Neuronal stem cell (in vitro differentiated cells): ENCODE data around the gene PLVAP.
"Not testable (repeated sequence)": the region's sequence is repeated elsewhere in the genome, so short reads cannot be mapped to it uniquely, and the experiment has no call there.

Source experiments
- DNase-seq: peaks from one replicate; pipeline ENCODE4 v3.0.0-alpha.2; 2013; ENCODE audit warnings: low spot score
- H2AFZ ChIP-seq: one replicate; pipeline ENCODE4 v1.6.1; 2013; ENCODE audit warnings: mild to moderate bottlenecking, low read length, inconsistent platforms
- H2AK5ac ChIP-seq: 2 replicates; pipeline ENCODE4 v1.6.1; 2013; ENCODE audit warnings: low read depth, mild to moderate bottlenecking, inconsistent platforms, low read length, moderate library complexity, mixed read lengths
- H2BK120ac ChIP-seq: 2 replicates; pipeline ENCODE4 v1.6.1; 2013; ENCODE audit warnings: low read depth, mild to moderate bottlenecking, inconsistent platforms, low read length, moderate library complexity, mixed read lengths
- H2BK12ac ChIP-seq: one replicate; pipeline ENCODE4 v1.6.1; 2013; ENCODE audit warnings: low read length, inconsistent platforms
- H2BK15ac ChIP-seq: 2 replicates; pipeline ENCODE4 v1.6.1; 2013; ENCODE audit warnings: mild to moderate bottlenecking, low read length, inconsistent platforms, mixed read lengths
- H2BK5ac ChIP-seq: one replicate; pipeline ENCODE4 v1.6.1; 2013; ENCODE audit warnings: inconsistent platforms, mild to moderate bottlenecking, low read length, moderate library complexity
- H3K14ac ChIP-seq: one replicate; pipeline ENCODE4 v1.6.1; 2013; ENCODE audit warnings: low read length, inconsistent platforms
- H3K18ac ChIP-seq: 2 replicates; pipeline ENCODE4 v1.6.1; 2013; ENCODE audit warnings: low read length, inconsistent platforms
- H3K23ac ChIP-seq: 2 replicates; pipeline ENCODE4 v1.6.1; 2013; ENCODE audit warnings: low read depth, mild to moderate bottlenecking, mixed read lengths, low read length, inconsistent platforms; ENCODE audit not compliant: poor library complexity
- H3K27ac ChIP-seq: replicated peaks from 3 replicates; pipeline ENCODE4 v1.5.1; 2013; ENCODE audit warnings: low read length, inconsistent platforms
- H3K27me3 ChIP-seq, 3 experiments: 2 replicates each; pipeline ENCODE4 v1.6.1; 2013; ENCODE audit warnings: low read length in 3 of 3, mild to moderate bottlenecking in 2 of 3, inconsistent platforms in 1 of 3, low read depth in 1 of 3, mixed read lengths in 1 of 3, moderate library complexity in 1 of 3; ENCODE audit not compliant: control insufficient read depth in 3 of 3, insufficient read depth in 3 of 3
- H3K36me3 ChIP-seq, 2 donors: replicated peaks in 1 of 2; 2 replicates each; pipeline ENCODE4 v1.6.1; 2013; ENCODE audit warnings: low read length in 2 of 2; ENCODE audit not compliant: control insufficient read depth in 2 of 2, insufficient read depth in 2 of 2
- H3K4ac ChIP-seq: 2 replicates; pipeline ENCODE4 v1.6.1; 2013; ENCODE audit warnings: inconsistent platforms, mild to moderate bottlenecking, low read length, moderate library complexity
- H3K4me1 ChIP-seq, 2 donors: 1 replicate in 1 of 2; 2 replicates in 1 of 2; pipeline ENCODE4 v1.6.1; 2013; ENCODE audit warnings: low read length in 2 of 2, low read depth in 1 of 2; ENCODE audit not compliant: control insufficient read depth in 2 of 2, insufficient read depth in 1 of 2
- H3K4me2 ChIP-seq: one replicate; pipeline ENCODE4 v1.6.1; 2013; ENCODE audit warnings: mild to moderate bottlenecking, low read length, inconsistent platforms; ENCODE audit not compliant: insufficient read depth, poor library complexity, severe bottlenecking
- H3K4me3 ChIP-seq, 2 donors: 2 replicates each; pipeline ENCODE4 v1.5.1; 2013; ENCODE audit warnings: low read length in 2 of 2, mild to moderate bottlenecking in 2 of 2, inconsistent platforms in 1 of 2, moderate library complexity in 1 of 2
- H3K79me1 ChIP-seq: one replicate; pipeline ENCODE4 v1.6.1; 2013; ENCODE audit warnings: low read depth, mild to moderate bottlenecking, inconsistent platforms, low read length, moderate library complexity
- H3K9ac ChIP-seq: one replicate; pipeline ENCODE4 v1.6.1; 2013; ENCODE audit warnings: mild to moderate bottlenecking, low read depth, low read length, inconsistent platforms; ENCODE audit not compliant: poor library complexity
- H3K9me3 ChIP-seq, 2 donors: replicated peaks in 1 of 2; 2 replicates each; pipeline versions ENCODE3 to v1.6.1; 2013; ENCODE audit warnings: low read length in 2 of 2, mild to moderate bottlenecking in 2 of 2, inconsistent platforms in 1 of 2, low read depth in 1 of 2, mixed read lengths in 1 of 2, moderate library complexity in 1 of 2; ENCODE audit not compliant: control insufficient read depth in 2 of 2, insufficient read depth in 1 of 2
- H4K8ac ChIP-seq: one replicate; pipeline ENCODE4 v1.6.1; 2013; ENCODE audit warnings: low read depth, mild to moderate bottlenecking, inconsistent platforms, low read length, moderate library complexity
- H4K91ac ChIP-seq: one replicate; pipeline ENCODE4 v1.6.1; 2013; ENCODE audit warnings: low read length, low read depth, mild to moderate bottlenecking, inconsistent platforms; ENCODE audit not compliant: poor library complexity
- WGBS, 2 donors: extraction: QIAGEN DNeasy Blood & Tissue Kit; methylation state at CpG; one replicate each; pipeline ENCODE4 v1.1.7; 2013; ENCODE audit warnings: missing lambda C conversion rate in 2 of 2, mixed read lengths in 1 of 2; ENCODE audit not compliant: insufficient read length in 2 of 2, insufficient replicate concordance in 1 of 2; ENCODE audit errors: extremely low coverage in 2 of 2; 5-methylcytosine and 5-hydroxymethylcytosine counted together

PLVAP gene

DNA sequence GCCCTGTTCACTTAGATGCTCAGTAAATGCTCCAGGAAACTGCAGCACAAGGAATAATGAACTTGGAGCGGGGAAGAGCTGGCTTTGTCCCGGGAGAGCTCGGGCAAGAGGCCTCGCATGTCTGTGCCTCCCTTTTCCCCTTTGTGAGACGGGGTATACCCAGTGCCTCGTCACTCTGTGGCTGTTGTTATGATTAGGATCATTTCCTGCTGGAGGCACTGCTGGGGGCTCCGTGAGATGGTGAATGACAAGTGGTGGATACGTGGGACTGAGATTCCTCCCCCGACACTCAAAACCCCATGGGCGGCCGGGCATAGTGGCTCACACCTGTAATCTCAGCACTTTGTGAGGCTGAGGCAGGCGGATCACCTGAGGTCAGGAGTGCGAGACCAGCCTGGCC lies 1.1 kb upstream of the PLVAP start:
- Histone ChIP-seq H3K79me1 (no peaks in the 10 kb centered on the region), H3K9ac (no peak overlapping the region), H3K4me1 (peaks cover 6 to 7% of the 10 kb centered on the region in 2 donors), H4K8ac (no peak overlapping the region), H4K91ac (no peak overlapping the region), H3K4ac (no peak overlapping the region), H2BK5ac (no peak overlapping the region), H2AK5ac (peak overlapping the region; percentile 89), H3K18ac (no peak overlapping the region), H2BK15ac (peak overlapping the region; percentile 67), H2AFZ (no peak overlapping the region), H3K14ac (no peak overlapping the region), H2BK120ac (no peak overlapping the region), H2BK12ac (no peak overlapping the region), H3K23ac (no peak overlapping the region), H3K27ac (no peak overlapping the region), H3K36me3 (no peaks in the 10 kb centered on the region), H3K27me3 (no peaks in the 10 kb centered on the region), H3K4me2 (no peak overlapping the region), H3K4me3 (no peak overlapping the region), H3K9me3 (peaks cover 2 to 6% of the 10 kb centered on the region in 2 donors)
- DNase-seq: no peak
- WGBS, 2 donors: no CpG with 5 or more reads among the region's 13 CpGs

DNA sequence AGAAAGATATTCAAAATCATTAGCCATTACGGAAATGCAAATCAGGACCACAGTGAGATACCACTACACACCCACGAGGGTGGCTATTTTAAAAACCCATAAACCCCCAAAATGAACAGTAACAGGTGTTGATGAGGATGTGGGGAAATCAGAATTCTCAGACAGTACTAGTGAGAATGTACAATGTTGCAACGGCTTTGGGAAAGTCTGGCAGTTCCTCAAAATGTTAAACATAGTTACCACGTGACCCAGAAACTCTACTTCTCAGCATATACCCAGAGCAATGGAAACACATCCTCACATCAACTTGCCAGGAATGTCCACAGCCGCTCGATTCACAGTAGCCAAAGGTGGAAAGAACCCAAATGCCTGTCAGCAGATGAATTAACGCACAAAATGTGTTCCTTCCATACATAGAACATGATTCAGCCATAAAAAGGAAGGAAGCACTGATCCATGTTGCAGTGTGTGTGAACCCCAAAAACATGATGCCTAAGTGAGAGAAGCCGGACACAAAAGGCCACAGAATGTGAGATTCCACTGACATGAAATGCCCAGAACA lies 7.0 kb downstream of the PLVAP start:
- no peaks in the 10 kb centered on the region for H3K36me3 ChIP-seq
- no CpG with 5 or more reads among the region's 8 CpGs for WGBS, 2 donors
- peak overlapping the region; percentile 12 for H2AFZ ChIP-seq
- H3K79me1 ChIP-seq: no peaks in the 10 kb centered on the region
- no peaks in the 10 kb centered on the region for H3K27me3 ChIP-seq
- H2BK12ac ChIP-seq: no peak overlapping the region
- H3K9ac ChIP-seq: no peak overlapping the region
- DNase-seq: no peak
- H3K14ac ChIP-seq: no peak overlapping the region
- no peak overlapping the region for H3K18ac ChIP-seq
- H3K4me1 ChIP-seq: peaks cover 0 to 2% of the 10 kb centered on the region in 2 donors
- no peak overlapping the region for H2BK15ac ChIP-seq
- H3K27ac ChIP-seq: no peak overlapping the region
- H2AK5ac ChIP-seq: no peak overlapping the region
- H2BK5ac ChIP-seq: no peak overlapping the region
- no peak overlapping the region for H2BK120ac ChIP-seq
- no peak overlapping the region for H3K4me3 ChIP-seq
- H3K4me2 ChIP-seq: no peak overlapping the region
- H4K91ac ChIP-seq: no peak overlapping the region
- H3K23ac ChIP-seq: no peak overlapping the region
- H3K4ac ChIP-seq: no peak overlapping the region
- no peak overlapping the region for H4K8ac ChIP-seq
- no peaks in the 10 kb centered on the region for H3K9me3 ChIP-seq

DNA sequence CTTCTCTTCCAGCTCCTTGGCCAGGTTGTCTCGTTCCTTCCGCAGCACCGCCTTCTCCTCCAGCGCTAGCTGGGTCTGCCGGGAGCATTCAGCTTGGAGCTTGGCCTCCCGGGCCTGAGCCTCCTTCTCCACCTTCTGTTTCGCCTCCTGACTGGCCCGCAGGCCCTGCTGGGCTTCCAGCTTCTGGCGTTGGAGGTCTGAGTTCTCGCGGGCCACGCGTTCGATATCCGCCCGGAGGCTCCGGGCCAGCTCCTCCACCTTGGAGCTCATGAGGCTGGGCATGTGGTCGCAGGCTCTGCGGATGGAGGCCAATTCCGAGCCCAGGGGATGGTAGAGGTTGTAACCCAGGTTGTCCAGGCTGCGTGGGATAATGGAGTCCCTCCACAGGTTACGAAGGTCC lies 11.8 kb downstream of the PLVAP start:
- Histone ChIP-seq H3K36me3 (no peaks in the 10 kb centered on the region), H3K79me1 (no peaks in the 10 kb centered on the region), H2BK12ac (no peak overlapping the region), H3K4ac (no peak overlapping the region), H2BK15ac (peak overlapping the region; percentile 55), H3K4me2 (no peak overlapping the region), H4K8ac (no peak overlapping the region), H3K27me3 (no peaks in the 10 kb centered on the region), H2BK120ac (no peak overlapping the region), H2AK5ac (peak overlapping the region; percentile 88), H3K27ac (no peak overlapping the region), H2BK5ac (no peak overlapping the region), H3K14ac (no peak overlapping the region), H3K23ac (no peak overlapping the region), H3K4me1 (peaks cover 0 to 2% of the 10 kb centered on the region in 2 donors), H3K4me3 (peak overlapping the region in 1 of 2 donors; percentile 60), H4K91ac (no peak overlapping the region), H3K9me3 (no peaks in the 10 kb centered on the region), H3K9ac (no peak overlapping the region), H2AFZ (no peak overlapping the region), H3K18ac (peak overlapping the region; percentile 52)
- no CpG with 5 or more reads among the region's 22 CpGs for WGBS, 2 donors
- DNase-seq: no peak

DNA sequence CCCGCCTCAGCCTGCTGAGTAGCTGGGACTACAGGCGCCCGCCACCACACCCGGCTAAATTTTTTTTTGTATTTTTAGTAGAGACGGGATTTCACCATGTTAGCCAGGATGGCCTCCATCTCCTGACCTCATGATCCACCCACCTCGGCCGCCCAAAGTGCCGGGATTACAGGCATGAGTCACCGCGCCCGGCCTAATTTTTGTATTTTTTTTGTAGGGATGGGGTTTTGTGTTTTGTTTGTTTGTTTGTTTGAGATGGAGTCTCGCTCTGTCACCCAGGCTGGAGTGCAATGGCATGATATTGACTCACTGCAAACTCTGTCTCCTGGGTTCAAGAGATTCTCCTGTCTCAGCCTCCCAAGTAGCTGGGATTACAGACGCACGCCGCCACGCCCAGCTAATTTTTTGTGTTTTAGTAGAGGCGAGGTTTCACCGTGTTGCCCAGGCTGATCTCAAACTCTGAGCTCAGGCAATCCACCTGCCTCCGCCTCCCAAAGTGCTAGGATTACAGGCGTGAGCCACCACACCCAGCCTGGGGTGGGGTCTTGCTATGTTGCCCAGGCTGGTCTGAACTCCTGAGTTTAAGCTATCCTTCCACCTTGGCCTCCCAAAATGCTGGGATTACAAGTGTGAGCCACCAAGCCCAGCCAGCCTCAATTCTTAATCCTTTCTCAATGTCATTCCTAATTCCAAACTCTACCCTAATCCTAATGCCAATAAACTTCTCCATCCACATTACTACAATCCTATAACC lies 13.1 kb downstream of the PLVAP start:
- not testable (repeated sequence) for H3K36me3 ChIP-seq, H3K23ac ChIP-seq, DNase-seq, H3K9me3 ChIP-seq, H3K14ac ChIP-seq, H2BK5ac ChIP-seq, H4K8ac ChIP-seq, H3K18ac ChIP-seq, H3K9ac ChIP-seq, H3K27ac ChIP-seq, H3K4me3 ChIP-seq, H3K4ac ChIP-seq, H2BK12ac ChIP-seq, H3K4me1 ChIP-seq, H2AK5ac ChIP-seq, H4K91ac ChIP-seq, H3K79me1 ChIP-seq, H2BK120ac ChIP-seq, H2BK15ac ChIP-seq, H3K27me3 ChIP-seq, H2AFZ ChIP-seq, H3K4me2 ChIP-seq
- WGBS, 2 donors: no CpG with 5 or more reads among the region's 20 CpGs
